Esophagus squamous epithelium (tissue), 4 donors: Measurements from ENCODE around the gene UCHL1. TPM values are rescaled to one million over a fixed set of nuclear protein-coding genes. Genes with fewer than 3 reads are reported as not detected.

Source experiments
- small RNA-seq, 4 donors: library from RNA; depleted of rRNA; stranded (forward); fragments of <200 nt; gene quantifications; one replicate each; pipeline ENCODE3, GENCODE V24; 2016
- total RNA-seq, 4 donors: library from RNA; depleted of rRNA; stranded (reverse); fragments of >200 nt; gene quantifications; one replicate each; pipeline ENCODE4 v1.1.0, GENCODE V29; 2016

Gene UCHL1
- total RNA-seq, 4 donors from 2014 or later: 3.9 to 9.6 (median 9.0) TPM

Small RNA genes lying within 50 kb of the gene (small RNA-seq; reads per million reads assigned to genes)
- gene RF00019: 0 reads per million in 4 donors

Other genes starting within 250 kb of the UCHL1 start
- gene APBB2, start 42.4 kb upstream of the UCHL1 start, total RNA-seq: 10 to 100 TPM; 12.2 to 29.2 (median 20.1) TPM